Coronary artery (tissue), 2 donors: ENCODE data around the gene OTOGL.

Experiments
- DNase-seq: peaks from one replicate; pipeline ENCODE4 v3.0.0-alpha.2; 2017; ENCODE audit warnings: low spot score
- H3K27ac ChIP-seq, 2 donors: fragments of 200-600 bp; sonication (generic); one replicate each; pipeline ENCODE4 v1.5.1; 2016 to 2019
- H3K4me3 ChIP-seq: fragments of 200-600 bp; sonication (generic); 2 replicates; pipeline ENCODE4 v1.5.1; 2016; ENCODE audit warnings: mild to moderate bottlenecking, moderate library complexity
- TF ChIP-seq, protein P1 (sequence below): fragments of 200-600 bp; sonication (generic); IDR thresholded peaks from one replicate; pipeline ENCODE4 v1.5.1; 2019; ENCODE audit warnings: antibody characterized with exemption

OTOGL gene

DNA sequence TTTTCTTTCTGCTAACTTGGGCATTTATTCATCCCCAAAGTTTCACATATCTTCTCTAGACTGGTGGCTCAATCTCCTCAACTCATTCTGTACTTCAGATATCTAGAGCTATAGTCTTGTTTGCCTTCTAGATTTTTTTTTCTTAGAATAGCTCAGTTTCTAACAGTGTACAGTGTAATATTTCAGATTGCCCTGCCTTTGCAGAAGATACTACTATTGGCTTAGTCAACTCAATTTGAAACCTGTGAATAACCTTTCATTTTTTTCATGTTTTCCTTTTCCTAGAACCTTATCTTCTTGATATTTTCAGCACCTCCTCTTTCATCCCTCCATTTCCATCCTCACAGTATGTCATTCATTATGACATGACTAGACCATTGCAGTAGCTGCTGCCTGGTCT is 69.6 kb downstream of the OTOGL start:
- Histone ChIP-seq H3K27ac (no peak overlapping the region), H3K4me3 (no peak overlapping the region)
- TF ChIP-seq, protein P1, sequence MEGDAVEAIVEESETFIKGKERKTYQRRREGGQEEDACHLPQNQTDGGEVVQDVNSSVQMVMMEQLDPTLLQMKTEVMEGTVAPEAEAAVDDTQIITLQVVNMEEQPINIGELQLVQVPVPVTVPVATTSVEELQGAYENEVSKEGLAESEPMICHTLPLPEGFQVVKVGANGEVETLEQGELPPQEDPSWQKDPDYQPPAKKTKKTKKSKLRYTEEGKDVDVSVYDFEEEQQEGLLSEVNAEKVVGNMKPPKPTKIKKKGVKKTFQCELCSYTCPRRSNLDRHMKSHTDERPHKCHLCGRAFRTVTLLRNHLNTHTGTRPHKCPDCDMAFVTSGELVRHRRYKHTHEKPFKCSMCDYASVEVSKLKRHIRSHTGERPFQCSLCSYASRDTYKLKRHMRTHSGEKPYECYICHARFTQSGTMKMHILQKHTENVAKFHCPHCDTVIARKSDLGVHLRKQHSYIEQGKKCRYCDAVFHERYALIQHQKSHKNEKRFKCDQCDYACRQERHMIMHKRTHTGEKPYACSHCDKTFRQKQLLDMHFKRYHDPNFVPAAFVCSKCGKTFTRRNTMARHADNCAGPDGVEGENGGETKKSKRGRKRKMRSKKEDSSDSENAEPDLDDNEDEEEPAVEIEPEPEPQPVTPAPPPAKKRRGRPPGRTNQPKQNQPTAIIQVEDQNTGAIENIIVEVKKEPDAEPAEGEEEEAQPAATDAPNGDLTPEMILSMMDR = no peak
- no peak for DNase-seq

DNA sequence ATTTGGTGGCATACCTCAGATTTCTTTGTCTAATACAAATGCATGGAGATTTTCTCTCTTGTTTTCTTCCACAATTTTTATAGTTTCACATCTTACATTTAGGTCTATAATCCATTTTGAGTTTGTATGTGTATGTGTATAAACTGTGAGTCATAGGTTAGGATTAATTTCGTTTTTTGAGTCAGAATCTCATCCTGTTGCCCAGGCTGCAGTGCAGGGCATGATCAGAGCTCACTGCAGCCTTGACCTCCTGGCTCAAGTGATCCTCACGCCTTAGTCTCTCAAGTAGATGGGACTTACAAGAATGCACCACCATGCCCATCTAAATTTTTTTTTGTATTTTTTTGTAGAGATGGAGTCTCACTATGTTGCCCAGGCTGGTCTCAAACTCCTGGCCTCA is 71.6 kb downstream of the OTOGL start:
- Histone ChIP-seq H3K27ac (no peak overlapping the region), H3K4me3 (no peak overlapping the region)
- DNase-seq = no peak
- TF ChIP-seq, protein P1 = no peak

DNA sequence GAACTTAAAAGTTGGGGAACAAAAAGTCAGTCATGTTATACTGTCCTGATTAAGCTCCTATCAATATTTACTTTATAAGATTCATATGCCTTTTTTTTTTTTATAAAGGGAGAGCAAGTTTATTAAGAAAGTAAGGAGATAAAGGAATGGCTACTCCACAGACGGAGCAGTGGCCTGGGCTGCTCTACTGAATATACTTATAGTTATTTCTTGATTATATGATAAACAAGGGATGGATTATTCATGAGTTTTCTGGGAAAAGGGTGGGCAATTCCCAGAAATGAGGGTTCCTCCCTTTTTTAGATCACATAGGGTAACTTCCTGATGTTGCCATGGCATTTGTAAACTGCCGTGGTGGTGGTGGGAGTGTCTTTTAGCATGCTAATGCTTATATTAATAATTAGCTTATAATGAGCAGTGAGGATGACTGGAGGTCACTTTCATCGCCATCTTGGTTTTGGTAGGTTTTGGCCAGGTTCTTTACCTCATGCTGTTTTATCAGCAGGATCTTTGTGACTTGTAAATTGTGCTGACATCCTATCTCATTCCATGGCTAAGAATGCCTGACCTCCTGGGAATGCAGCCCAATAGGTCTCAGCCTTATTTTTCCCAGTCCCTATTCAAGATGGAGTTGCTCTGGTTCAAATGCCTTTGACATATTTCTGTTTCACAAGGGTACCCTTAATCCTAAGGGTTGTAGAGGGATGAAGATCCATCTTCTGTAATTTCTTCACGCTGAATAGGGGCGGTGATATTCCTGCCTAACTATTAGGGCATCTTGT is 73.9 kb downstream of the OTOGL start:
- no peak for DNase-seq
- Histone ChIP-seq H3K4me3 (no peak overlapping the region), H3K27ac (no peak overlapping the region)
- TF ChIP-seq, protein P1 = no peak

- no peak for DNase-seq
- Histone ChIP-seq H3K4me3 (no peak overlapping the region), H3K27ac (no peak overlapping the region)
- TF ChIP-seq, protein P1 = no peak
Measured at GRCh38 chr12:80175307-80175930, 76.1 kb downstream of the OTOGL start.

DNA sequence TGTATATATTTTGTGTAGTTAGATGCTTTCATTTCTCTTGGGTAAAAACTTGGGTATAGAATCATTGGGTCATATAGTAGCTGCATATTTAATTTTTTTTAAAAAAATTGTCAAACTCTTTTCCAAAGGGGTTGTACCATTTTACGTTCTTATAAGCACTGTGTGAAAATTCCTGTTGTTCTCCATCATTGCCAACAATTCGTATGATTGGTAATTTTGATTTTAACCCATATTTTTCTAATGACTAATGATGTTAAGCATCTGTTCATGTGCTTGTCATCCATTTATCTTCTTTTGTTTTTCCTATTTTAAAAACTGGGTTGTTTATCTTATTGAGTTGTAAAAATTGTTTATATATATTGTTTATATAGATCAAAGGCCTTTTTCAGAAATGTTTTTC is 77.4 kb downstream of the OTOGL start:
- no peak for DNase-seq
- no peak overlapping the region for H3K27ac ChIP-seq
- no peak overlapping the region for H3K4me3 ChIP-seq
- TF ChIP-seq, protein P1 = no peak

- no peak overlapping the region for H3K27ac ChIP-seq
- H3K4me3 ChIP-seq = no peak overlapping the region
- TF ChIP-seq, protein P1 = no peak
- no peak for DNase-seq
Measured at GRCh38 chr12:80178846-80179245, 79.5 kb downstream of the OTOGL start.

- TF ChIP-seq, protein P1 = no peak
- DNase-seq = no peak
- Histone ChIP-seq H3K27ac (no peak overlapping the region), H3K4me3 (no peak overlapping the region)
Measured at GRCh38 chr12:80183939-80184338, 84.6 kb downstream of the OTOGL start.
